H1 (cell line): ENCODE measurements around the gene GLS. TPM values are rescaled to one million over a fixed set of nuclear protein-coding genes. Genes with fewer than 3 reads are reported as not detected.

Source experiments
- HDAC2 ChIP-seq, 2 experiments: fragments of 300-600 bp in 1 of 2; sonication (generic) in 1 of 2; IDR thresholded peaks; 2 replicates each; pipeline ENCODE4 v1.6.1; 2011 to 2012; ENCODE audit warnings: low read depth in 2 of 2, low read length in 2 of 2, mild to moderate bottlenecking in 2 of 2, moderate library complexity in 2 of 2, borderline replicate concordance in 1 of 2, inconsistent platforms in 1 of 2
- SP2 ChIP-seq: IDR thresholded peaks from 2 replicates; pipeline ENCODE4 v1.6.1; 2012; ENCODE audit warnings: mild to moderate bottlenecking, low read length, inconsistent platforms
- polyA plus RNA-seq, 7 experiments: library from polyadenylated mRNA; depleted of rRNA in 3 of 7; stranded (reverse) in 5 of 7; unstranded in 2 of 7; fragments of >200 nt in 5 of 7; fragments of 200-250 nt in 2 of 7; gene quantifications; 1 replicate in 5 of 7; 2 replicates in 1 of 7; 4 replicates in 1 of 7; pipeline versions ENCODE4 v1.2.1 to v1.2.3, GENCODE V29; 2011 to 2013; ENCODE audit warnings: missing spikeins in 2 of 7, mixed read lengths in 2 of 7
- total RNA-seq: library from RNA; stranded (reverse); fragmentation: NEBNext Ultra II Directional; extraction: Animal tissue kit (Norgen Biotek cat#: 25700); gene quantifications from 2 replicates; pipeline ENCODE4 v1.2.1, GENCODE V29; 2021
- TF ChIP-seq, protein P1 (sequence below): fragments of 300-600 bp; sonication (generic); IDR thresholded peaks from 2 replicates; pipeline ENCODE4 v1.7.1; 2012; ENCODE audit warnings: low read length, moderate library complexity, mild to moderate bottlenecking, inconsistent platforms; ENCODE audit not compliant: insufficient replicate concordance

Gene GLS
- total and polyA plus RNA-seq, 2 of the 8 experiments (the other 6 are each of a cell fraction or from before 2014, with no cell fraction given), result 15.7 to 89.8 TPM

GRCh38 chr2:190858817-190859216, 21.8 kb upstream of the GLS start (continued):
- TF ChIP-seq, protein P1, sequence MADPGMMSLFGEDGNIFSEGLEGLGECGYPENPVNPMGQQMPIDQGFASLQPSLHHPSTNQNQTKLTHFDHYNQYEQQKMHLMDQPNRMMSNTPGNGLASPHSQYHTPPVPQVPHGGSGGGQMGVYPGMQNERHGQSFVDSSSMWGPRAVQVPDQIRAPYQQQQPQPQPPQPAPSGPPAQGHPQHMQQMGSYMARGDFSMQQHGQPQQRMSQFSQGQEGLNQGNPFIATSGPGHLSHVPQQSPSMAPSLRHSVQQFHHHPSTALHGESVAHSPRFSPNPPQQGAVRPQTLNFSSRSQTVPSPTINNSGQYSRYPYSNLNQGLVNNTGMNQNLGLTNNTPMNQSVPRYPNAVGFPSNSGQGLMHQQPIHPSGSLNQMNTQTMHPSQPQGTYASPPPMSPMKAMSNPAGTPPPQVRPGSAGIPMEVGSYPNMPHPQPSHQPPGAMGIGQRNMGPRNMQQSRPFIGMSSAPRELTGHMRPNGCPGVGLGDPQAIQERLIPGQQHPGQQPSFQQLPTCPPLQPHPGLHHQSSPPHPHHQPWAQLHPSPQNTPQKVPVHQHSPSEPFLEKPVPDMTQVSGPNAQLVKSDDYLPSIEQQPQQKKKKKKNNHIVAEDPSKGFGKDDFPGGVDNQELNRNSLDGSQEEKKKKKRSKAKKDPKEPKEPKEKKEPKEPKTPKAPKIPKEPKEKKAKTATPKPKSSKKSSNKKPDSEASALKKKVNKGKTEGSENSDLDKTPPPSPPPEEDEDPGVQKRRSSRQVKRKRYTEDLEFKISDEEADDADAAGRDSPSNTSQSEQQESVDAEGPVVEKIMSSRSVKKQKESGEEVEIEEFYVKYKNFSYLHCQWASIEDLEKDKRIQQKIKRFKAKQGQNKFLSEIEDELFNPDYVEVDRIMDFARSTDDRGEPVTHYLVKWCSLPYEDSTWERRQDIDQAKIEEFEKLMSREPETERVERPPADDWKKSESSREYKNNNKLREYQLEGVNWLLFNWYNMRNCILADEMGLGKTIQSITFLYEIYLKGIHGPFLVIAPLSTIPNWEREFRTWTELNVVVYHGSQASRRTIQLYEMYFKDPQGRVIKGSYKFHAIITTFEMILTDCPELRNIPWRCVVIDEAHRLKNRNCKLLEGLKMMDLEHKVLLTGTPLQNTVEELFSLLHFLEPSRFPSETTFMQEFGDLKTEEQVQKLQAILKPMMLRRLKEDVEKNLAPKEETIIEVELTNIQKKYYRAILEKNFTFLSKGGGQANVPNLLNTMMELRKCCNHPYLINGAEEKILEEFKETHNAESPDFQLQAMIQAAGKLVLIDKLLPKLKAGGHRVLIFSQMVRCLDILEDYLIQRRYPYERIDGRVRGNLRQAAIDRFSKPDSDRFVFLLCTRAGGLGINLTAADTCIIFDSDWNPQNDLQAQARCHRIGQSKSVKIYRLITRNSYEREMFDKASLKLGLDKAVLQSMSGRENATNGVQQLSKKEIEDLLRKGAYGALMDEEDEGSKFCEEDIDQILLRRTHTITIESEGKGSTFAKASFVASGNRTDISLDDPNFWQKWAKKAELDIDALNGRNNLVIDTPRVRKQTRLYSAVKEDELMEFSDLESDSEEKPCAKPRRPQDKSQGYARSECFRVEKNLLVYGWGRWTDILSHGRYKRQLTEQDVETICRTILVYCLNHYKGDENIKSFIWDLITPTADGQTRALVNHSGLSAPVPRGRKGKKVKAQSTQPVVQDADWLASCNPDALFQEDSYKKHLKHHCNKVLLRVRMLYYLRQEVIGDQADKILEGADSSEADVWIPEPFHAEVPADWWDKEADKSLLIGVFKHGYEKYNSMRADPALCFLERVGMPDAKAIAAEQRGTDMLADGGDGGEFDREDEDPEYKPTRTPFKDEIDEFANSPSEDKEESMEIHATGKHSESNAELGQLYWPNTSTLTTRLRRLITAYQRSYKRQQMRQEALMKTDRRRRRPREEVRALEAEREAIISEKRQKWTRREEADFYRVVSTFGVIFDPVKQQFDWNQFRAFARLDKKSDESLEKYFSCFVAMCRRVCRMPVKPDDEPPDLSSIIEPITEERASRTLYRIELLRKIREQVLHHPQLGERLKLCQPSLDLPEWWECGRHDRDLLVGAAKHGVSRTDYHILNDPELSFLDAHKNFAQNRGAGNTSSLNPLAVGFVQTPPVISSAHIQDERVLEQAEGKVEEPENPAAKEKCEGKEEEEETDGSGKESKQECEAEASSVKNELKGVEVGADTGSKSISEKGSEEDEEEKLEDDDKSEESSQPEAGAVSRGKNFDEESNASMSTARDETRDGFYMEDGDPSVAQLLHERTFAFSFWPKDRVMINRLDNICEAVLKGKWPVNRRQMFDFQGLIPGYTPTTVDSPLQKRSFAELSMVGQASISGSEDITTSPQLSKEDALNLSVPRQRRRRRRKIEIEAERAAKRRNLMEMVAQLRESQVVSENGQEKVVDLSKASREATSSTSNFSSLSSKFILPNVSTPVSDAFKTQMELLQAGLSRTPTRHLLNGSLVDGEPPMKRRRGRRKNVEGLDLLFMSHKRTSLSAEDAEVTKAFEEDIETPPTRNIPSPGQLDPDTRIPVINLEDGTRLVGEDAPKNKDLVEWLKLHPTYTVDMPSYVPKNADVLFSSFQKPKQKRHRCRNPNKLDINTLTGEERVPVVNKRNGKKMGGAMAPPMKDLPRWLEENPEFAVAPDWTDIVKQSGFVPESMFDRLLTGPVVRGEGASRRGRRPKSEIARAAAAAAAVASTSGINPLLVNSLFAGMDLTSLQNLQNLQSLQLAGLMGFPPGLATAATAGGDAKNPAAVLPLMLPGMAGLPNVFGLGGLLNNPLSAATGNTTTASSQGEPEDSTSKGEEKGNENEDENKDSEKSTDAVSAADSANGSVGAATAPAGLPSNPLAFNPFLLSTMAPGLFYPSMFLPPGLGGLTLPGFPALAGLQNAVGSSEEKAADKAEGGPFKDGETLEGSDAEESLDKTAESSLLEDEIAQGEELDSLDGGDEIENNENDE, result no peak
- TF ChIP-seq SP2, result no peak
- TF ChIP-seq HDAC2 (IDR thresholded peaks at IDR 0.05; ENCODE audit: borderline replicate concordance in 1 of 2, low read depth in 2 of 2, low read length in 2 of 2), result no peak
